ENCODE measurements around the gene MESP1. TPM values are rescaled to one million over a fixed set of nuclear protein-coding genes. Genes with fewer than 3 reads are reported as not detected.

MESP1 gene
- total and polyA plus RNA-seq, 2 of the 4 experiments (the other 2 are of a cell fraction): under 0.01 to 0.10 TPM

GRCh38 chr15:89774492-89774891, 23.4 kb upstream of the MESP1 start:
- ATAC-seq (ENCODE audit: low read depth): no peak
- H4K20me1 ChIP-seq (ENCODE audit: insufficient read depth, low read length): no peaks in the 10 kb centered on the region
- H2BK5ac ChIP-seq (ENCODE audit: low read depth, low read length, poor library complexity, severe bottlenecking): no peak overlapping the region
- no peak overlapping the region for H3K27ac ChIP-seq (ENCODE audit: insufficient read depth, low read length)
- dilution Hi-C loops (cut with HindIII; ENCODE audit: low sequenced_read_pairs, unreplicated experiment) (loop anchor here (25.0 kb wide), 1 partner anchor 88 kb away; no protein-coding TSS in a partner anchor), in situ Hi-C loops (cut with MboI; ENCODE audit: low sequenced_read_pairs) (no loop called here), intact Hi-C loops (cut with micrococcal nuclease) (loop anchor here (5.0 kb wide), 1 partner anchor 73 kb away; no protein-coding TSS in a partner anchor)
- no peak overlapping the region for H3K56ac ChIP-seq (ENCODE audit: extremely low read depth, insufficient read depth, low read length)
- H3K9me1 ChIP-seq (ENCODE audit: insufficient read depth, low read length): 0 out of 2 replicates have a peak, but pooled peaks cover 2% of the 10 kb centered on the region
- no peak overlapping the region for H4K91ac ChIP-seq (ENCODE audit: insufficient read depth, low read depth, low read length)
- no peak overlapping the region for H4K8ac ChIP-seq (ENCODE audit: low read depth in 2 of 2, low read length in 2 of 2)
- no peak overlapping the region for H2AK9ac ChIP-seq (replicated peaks; ENCODE audit: low read depth, low read length, poor library complexity)
- H3K9ac ChIP-seq (ENCODE audit: low read depth, low read length): no peak overlapping the region
- H3K4me1 ChIP-seq (ENCODE audit: control insufficient read depth, insufficient read depth, low read length): peaks cover 15% of the 10 kb centered on the region
- no peaks in the 10 kb centered on the region for H3K36me3 ChIP-seq (ENCODE audit: control insufficient read depth, insufficient read depth, low read length)
- H3K23ac ChIP-seq (ENCODE audit: low read depth, low read length): no peak overlapping the region
- H3K14ac ChIP-seq (replicated peaks; ENCODE audit: low read depth, low read length): no peak overlapping the region
- no peaks in the 10 kb centered on the region for H3K79me1 ChIP-seq (ENCODE audit: low read depth in 1 of 2, low read length in 2 of 2)
- no peak overlapping the region for H3K4me2 ChIP-seq (ENCODE audit: low read depth, low read length)
- DNase-seq: no peak
- H3K27me3 ChIP-seq (ENCODE audit: control insufficient read depth, insufficient read depth, low read length): no peaks in the 10 kb centered on the region
- ChIA-PET CTCF (no interaction called here), POLR2A (ENCODE audit: unreplicated experiment) (no interaction called here)
- WGBS, 2 experiments (ENCODE audit: extremely low coverage in 2 of 2, insufficient read length in 1 of 2): 97% methylated on average over 4 of the region's 5 CpGs; no CpG with 5 or more reads in 1 of the 2 experiments
- TF ChIP-seq ELK1 (IDR thresholded peaks at IDR 0.05; ENCODE audit: borderline replicate concordance, low read depth, low read length): no peak
- no peak for TF ChIP-seq BHLHE40 (IDR thresholded peaks at IDR 0.05; ENCODE audit: low read depth, low read length)
- no peak overlapping the region for H2BK20ac ChIP-seq (ENCODE audit: low read depth, low read length)
- H2BK15ac ChIP-seq (ENCODE audit: low read depth, low read length): peak overlapping the region; percentile 28; the same call in 1 of the 3 replicates
- H2BK120ac ChIP-seq (ENCODE audit: low read depth, low read length): no peak overlapping the region
- H3K18ac ChIP-seq (ENCODE audit: low read depth, low read length): no peak overlapping the region
- no peak overlapping the region for H2AFZ ChIP-seq (replicated peaks; ENCODE audit: low read length, poor library complexity)
- peak overlapping the region; percentile 60; the same call in 1 of the 2 replicates for H2AK5ac ChIP-seq (ENCODE audit: low read depth, low read length)
- H3K9me3 ChIP-seq (ENCODE audit: control insufficient read depth, insufficient read depth, low read length): no peaks in the 10 kb centered on the region
- H3K4me3 ChIP-seq (ENCODE audit: insufficient read depth, low read depth, low read length): no peak overlapping the region
- no TSS peak for BruUV-seq (replicated peaks)
- H4K5ac ChIP-seq (ENCODE audit: low read depth, low read length): no peak overlapping the region
- no peak overlapping the region for H3K4ac ChIP-seq (ENCODE audit: low read depth, low read length)
